ENCODE measurements around the gene TEX2.

The TEX2 gene

DNA sequence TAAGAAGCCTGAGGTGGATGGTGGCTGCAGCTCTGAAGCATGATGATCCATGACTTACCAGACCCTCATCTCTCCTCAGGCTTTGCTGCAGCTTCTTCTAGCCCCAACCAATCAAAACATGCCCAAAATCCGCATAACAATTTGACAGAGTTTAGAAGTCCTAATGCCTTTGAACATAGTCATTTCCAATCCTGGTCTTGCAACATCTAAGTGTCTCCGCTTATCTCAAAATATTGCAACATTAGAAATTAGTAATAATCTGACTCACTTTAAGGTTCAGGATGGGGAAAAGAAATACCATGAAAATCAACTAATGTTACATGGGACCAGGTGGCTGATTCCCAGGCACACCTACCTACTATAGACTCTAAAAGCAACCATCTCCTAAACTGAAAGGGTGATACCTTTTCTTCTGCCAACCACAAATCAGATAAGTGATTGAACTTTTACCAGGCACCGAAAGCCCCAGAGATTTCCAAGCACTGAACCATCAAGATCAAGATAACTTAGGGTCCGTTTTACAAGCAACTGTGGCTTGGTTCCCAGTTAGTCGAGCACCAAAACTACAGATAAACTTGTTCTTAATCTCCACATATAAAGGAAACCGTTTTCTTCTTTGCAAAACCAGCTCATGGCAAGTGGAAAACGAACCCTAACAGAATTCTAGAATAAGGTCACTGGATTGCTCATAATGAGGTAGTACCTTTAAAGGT, 147.1 kb downstream of the TEX2 start:
- no peak for DNase-seq (ENCODE audit: low read depth in 2 of 2)

DNA sequence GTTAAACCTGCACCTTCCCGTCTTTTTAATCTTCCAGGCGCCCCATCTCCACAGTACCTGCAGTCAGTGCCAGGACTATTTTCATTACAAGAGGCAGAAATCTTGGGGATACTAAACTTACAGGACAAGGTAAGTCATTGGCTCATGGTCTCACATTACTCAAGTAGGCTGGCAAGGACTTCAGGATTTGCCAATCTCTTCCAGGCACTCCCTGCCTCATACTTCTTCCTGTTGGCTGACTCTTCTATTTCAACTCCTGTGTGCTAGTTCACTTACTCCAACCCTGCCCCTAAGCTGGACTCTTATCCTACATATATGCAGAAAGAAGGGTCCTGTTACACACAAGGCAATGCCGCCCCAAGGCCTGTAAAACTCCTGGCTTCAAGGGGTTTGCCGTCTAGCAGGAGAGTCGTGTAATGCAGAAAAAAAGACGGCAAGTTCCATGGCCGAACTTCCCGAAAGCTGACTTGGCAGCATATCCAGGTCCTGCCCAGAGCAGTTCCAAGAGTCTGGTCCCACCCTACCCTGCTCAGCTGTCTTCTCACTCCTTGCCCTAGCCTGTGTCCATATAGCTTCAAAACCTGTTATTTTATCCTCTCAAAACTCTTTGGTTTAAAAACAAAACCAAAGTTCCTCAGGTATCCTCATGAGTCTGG, 147.9 kb downstream of the TEX2 start:
- no peak for DNase-seq (ENCODE audit: low read depth in 2 of 2)

DNA sequence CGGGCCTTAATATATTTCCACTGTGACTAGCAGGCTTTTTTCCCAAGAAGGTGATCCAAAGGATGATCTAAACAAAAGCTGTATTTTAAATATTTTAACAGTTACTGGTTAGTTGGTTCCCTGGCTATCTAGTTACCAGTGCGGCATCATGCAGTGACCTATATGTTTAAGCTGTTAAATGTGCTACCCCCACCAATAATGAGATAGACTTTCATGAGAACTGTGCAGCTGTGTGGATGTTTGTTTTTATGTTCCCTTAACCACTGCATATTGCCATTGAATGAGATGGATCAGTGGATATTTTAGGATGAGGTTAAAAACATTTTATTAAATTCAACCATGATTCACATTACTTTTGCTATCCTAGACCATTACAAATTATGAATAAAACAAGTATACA, 150.1 kb downstream of the TEX2 start:
- no peak for DNase-seq (ENCODE audit: low read depth in 2 of 2)

DNA sequence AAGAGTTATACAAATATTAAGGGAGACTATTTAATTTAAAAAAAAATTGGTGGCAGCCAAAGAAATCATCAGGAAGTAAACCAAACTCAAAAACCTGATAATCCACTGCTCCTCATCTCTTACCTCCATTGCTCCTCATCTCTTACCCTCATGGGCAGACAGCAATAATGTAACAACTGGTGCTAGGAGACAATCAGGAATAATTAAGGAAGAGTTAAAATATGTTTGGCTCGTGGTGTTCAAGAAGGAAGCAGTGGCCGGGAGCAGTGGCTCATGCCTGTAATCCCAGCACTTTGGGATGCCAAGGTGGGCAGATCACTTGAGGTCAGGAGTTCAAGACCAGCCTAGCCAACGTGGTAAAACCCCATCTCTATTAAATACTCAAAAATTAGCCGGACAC, 151.2 kb downstream of the TEX2 start:
- DNase-seq (ENCODE audit: low read depth in 2 of 2), result no peak

DNA sequence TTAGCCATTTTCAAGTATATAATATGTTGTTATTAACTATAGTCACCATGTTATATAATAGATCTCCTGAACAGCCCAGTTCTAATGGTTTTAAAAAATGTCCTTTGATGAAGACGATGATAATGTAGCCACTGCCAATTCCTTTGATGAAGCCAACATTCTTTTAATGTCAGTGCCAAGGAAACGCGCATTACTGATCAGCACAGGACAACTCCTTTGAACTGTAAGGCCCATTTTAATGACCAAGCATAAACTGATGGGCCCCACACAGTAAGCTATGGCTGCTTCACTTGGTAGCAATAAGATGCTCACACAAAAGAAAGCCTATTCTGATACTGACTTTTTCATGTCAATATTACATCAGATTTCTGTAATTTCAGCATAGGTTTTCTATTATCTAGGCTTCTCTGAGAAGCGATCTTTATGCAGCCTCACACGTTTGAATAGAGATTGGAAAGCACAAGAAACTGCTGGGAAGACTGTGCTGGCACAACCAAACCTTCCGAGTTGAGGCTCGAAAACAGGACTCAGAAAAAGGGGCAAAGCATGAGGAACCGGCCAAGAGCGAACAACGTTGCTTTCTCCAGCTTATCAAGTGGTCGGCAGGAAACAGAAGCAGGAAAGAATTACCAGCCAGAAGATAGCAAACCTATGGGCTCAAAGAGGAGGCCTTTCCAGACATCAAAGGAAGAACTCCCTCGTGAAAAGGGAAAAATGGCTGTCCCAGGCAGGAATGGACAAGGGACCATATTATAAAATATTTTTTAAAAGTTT, 152.5 kb downstream of the TEX2 start:
- no peak for DNase-seq (ENCODE audit: low read depth in 2 of 2)

DNA sequence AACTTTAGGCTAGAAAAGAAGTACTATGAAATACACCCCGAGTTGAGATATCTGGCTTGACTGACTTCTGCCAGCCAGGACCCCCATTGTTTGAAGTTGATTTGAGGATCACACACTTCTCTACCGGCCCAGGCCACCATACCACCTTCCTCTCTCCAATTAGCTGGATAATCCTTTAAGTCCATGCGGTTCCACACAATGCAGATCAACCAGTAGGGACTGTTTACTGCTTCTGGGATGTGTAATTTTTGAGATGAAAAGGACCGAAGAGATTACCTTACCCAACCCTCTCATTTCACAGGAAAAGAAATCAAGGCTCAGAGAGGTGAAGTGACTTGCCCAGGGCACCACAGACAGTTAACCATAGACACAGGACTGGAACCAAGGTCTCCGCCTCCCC, 153.7 kb downstream of the TEX2 start:
- no peak for DNase-seq (ENCODE audit: low read depth in 2 of 2)

DNA sequence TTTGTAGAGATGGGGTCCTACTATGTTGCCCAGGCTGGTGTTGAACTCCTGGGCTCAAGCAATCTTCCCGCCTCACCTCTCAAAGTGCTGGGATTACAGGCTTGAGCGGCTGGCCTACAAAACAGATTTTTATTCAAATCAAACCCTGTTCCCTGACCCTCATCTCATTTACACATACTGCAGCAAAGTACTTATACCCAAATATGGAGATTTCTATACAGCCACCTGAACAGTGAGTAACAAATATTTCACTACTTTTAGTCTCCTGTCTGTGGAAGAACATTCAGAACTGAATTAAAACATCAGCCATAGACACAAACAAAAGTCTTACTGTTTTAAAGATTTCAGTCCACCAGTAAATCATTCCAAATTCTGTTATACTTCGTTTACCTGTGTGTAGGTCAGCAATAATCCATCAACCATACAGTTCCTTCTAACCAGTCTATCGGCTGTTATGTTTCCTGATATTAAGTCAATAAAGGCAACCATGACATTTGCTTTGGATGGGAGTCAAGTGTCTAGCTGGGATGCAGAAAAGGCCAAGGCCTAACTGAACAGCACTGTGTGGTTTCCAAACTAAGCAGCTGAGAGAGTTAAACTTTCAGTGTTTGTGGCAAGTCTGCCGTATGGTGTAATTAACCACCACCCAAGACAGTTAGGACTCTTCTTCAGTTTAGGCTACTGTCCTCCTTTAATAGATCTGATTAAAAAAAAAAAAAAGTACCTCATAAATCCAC, 155.4 kb downstream of the TEX2 start:
- DNase-seq (ENCODE audit: low read depth in 2 of 2), result no peak

DNA sequence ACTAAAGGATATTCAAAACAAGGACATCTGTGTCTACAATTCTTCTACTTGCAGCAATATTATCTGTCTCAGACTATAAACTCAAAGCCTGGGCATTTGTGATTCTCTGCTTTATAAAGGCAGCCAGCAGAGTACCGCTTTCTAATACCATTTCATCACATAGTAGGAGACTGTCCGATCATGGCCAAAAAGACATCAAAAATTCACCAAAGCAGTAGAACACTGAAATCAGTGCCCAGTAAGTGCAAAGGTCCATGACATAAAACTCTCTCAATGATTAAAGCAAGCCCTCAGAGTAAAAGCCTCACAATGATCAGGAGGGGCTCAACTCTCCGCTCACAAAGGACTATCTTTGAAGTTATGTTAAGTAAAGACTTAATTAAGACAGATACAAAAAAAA, 156.1 kb downstream of the TEX2 start:
- DNase-seq (ENCODE audit: low read depth in 2 of 2), result no peak

DNA sequence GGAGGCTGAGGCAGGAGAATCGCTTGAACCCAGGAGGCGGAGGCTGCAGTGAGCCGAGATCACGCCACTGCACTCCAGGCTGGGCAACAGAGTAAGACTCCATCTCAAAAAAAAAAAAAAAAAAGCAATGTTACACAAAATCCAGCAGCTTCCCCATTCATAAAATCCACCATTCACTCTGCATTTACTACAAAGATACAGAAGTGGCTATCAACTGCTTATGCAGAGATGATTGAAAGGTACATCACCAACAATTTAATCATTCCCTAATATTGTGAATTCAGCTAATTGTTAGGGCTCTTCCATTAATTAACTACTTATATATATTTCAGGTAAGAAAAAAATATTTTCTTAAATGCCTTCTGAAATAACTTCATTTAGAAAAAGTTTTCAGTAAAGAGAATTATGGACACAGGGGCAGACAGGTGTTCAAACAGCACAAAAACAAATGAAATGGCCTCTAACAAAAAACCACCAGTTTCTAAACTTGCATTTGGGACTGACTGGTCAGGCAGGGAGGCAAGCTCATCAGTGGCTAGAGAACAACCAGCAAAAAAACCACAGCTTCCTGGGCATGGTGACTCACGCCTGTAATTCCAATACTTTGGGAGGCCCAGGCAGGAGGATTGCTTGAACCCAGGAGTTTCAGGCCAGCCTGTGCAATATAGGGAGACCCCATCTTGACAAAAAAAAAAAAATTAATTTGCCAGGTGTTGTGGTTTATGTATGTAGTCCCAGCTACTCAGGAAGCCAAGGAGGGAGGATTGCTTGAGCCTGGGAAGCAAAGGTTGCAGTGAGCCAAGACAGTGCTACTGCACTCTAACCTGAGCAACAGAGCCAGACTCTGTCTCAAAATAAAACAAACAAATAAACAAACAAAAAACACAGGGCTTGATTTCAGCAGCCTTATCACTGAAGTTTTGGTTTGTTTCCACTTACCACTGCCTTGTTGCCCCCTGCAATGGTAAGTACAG, 159.4 kb downstream of the TEX2 start:
- DNase-seq (ENCODE audit: low read depth in 2 of 2), result no peak

DNA sequence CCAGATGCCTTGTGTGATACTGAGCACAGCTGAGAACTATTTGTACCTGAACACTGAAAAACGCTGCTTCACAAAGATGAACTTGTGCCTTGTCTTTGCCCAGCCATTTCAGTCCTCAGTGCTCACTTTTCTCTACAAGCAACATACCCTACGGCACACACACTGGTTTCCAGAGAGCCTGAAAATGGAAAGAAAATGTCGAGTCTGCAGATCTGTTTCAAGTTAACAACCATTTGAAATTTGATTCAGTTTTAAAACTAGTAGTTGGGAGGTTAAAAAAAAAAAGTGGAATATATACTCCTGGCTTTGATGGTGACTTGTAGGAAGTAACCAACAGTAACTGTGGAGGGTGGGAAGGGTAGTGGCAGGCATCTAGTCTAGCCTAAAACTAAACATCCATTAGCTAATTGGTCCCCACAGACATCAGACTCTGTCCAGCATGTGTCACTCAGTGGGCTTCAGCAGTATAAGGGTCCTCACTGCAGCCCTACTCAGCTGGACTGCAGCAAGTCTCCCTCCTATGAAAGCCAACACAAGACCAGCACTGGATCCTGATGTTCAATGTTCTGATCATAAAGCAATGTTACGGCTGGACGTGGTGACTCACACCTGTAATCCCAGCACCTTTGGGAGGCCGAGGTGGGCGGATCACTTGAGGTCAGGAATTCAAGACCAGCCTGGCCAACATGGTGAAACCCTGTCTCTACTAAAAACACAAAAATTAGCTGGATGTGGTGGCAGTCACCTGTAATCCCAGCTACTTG, 160.3 kb downstream of the TEX2 start:
- DNase-seq (ENCODE audit: low read depth in 2 of 2), result no peak

DNA sequence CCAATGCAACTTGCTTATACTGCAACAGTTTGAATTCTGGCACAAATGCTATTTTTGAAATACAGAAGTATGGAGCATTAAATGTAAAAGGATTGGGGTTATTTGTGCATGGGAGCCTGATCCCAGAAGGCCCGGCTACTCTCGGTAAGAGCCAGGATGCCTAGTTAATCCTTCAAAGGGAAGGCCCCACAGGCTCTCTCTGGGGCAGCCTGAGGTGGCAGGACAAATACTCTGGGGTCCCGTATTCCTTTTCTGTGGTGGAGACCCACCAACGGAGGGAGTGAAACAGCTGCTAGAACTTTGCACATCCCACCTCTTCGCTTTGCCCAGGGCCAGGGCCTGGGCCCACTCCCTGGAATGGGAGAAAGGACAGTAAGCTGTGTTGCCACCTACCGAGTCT, 163.5 kb downstream of the TEX2 start:
- no peak for DNase-seq (ENCODE audit: low read depth in 2 of 2)

Measured in activated CD4-positive, alpha-beta T cell treated with anti-CD3 and anti-CD28 coated beads for 24 hours (primary cell).